Heart left ventricle (tissue), 13 donors: ENCODE data around the gene CCIN.

Experiments used
- POLR2A ChIP-seq, 2 donors: fragments of 450-650 bp; IDR thresholded peaks; one replicate each; pipeline ENCODE4 v1.6.1; 2017; ENCODE audit warnings: antibody characterized with exemption in 2 of 2, mild to moderate bottlenecking in 2 of 2, moderate library complexity in 2 of 2
- TF ChIP-seq, protein P1 (sequence below), 12 donors: fragments of 200-600 bp; sonication (generic) in 4 of 12; IDR thresholded peaks; one replicate each; pipeline versions ENCODE4 v1.5.0 to v1.8.0; 2018 to 2022; ENCODE audit warnings: antibody characterized with exemption in 12 of 12, mild to moderate bottlenecking in 5 of 12
- donor health status: ischemic (EF 13 %, LVEDD 7.1; RV severe dilation, severe dysfunction).
- donor health status: DM: no; HTN: yes; CAD: no.
- donor health status: DM: no; HTN: no; CAD: no.
- donor health status: ischemic (EF 25% LVEDD 6.9; RV normal size, moderate dysfunction).
- donor health status: ischemic (EF 25% LVEDD 5.7; RV mildly dilated, moderate dysfunction).
- donor health status: ischemic (EF 35%, LVEDD 5.7; RV mildly dilated, moderate dysfunction).
- donor health status: nonischemic (EF 11% LVEDD 7.7; RV severe dilation, severe dysfunction).
- donor health status: DM: yes; HTN: yes; CAD: no.
- donor health status: PGD.
- donor health status: ischemic (EF 29% LVEDD 5.4; RV normal size, mild dysfunction).
- donor health status: nonischemic (EF 23%, LVEDD 6.1; RV moderate dilation, normal function).

- TF ChIP-seq, protein P1, sequence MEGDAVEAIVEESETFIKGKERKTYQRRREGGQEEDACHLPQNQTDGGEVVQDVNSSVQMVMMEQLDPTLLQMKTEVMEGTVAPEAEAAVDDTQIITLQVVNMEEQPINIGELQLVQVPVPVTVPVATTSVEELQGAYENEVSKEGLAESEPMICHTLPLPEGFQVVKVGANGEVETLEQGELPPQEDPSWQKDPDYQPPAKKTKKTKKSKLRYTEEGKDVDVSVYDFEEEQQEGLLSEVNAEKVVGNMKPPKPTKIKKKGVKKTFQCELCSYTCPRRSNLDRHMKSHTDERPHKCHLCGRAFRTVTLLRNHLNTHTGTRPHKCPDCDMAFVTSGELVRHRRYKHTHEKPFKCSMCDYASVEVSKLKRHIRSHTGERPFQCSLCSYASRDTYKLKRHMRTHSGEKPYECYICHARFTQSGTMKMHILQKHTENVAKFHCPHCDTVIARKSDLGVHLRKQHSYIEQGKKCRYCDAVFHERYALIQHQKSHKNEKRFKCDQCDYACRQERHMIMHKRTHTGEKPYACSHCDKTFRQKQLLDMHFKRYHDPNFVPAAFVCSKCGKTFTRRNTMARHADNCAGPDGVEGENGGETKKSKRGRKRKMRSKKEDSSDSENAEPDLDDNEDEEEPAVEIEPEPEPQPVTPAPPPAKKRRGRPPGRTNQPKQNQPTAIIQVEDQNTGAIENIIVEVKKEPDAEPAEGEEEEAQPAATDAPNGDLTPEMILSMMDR (IDR thresholded peaks at IDR 0.05) = no peak
- no peak for TF ChIP-seq POLR2A (IDR thresholded peaks at IDR 0.05)
Measured at GRCh38 chr9:36193023-36193422, 23.8 kb downstream of the CCIN start.
